Heart left ventricle (tissue), 13 donors: ENCODE results near the gene SPDYE3.
"Not testable (repeated sequence)": the region's sequence is repeated elsewhere in the genome, so short reads cannot be mapped to it uniquely, and the experiment has no call there.

Experiments used
- CTCF ChIP-seq, 12 donors: fragments of 200-600 bp; sonication (generic) in 4 of 12; IDR thresholded peaks; one replicate each; pipeline versions ENCODE4 v1.5.0 to v1.8.0; 2018 to 2022; ENCODE audit warnings: antibody characterized with exemption in 12 of 12, mild to moderate bottlenecking in 5 of 12
- POLR2A ChIP-seq, 2 donors: fragments of 450-650 bp; IDR thresholded peaks; one replicate each; pipeline ENCODE4 v1.6.1; 2017; ENCODE audit warnings: antibody characterized with exemption in 2 of 2, mild to moderate bottlenecking in 2 of 2, moderate library complexity in 2 of 2
- donor health status: ischemic (EF 13 %, LVEDD 7.1; RV severe dilation, severe dysfunction).
- donor health status: DM: no; HTN: yes; CAD: no.
- donor health status: DM: no; HTN: no; CAD: no.
- donor health status: ischemic (EF 25% LVEDD 6.9; RV normal size, moderate dysfunction).
- donor health status: ischemic (EF 25% LVEDD 5.7; RV mildly dilated, moderate dysfunction).
- donor health status: ischemic (EF 35%, LVEDD 5.7; RV mildly dilated, moderate dysfunction).
- donor health status: nonischemic (EF 11% LVEDD 7.7; RV severe dilation, severe dysfunction).
- donor health status: DM: yes; HTN: yes; CAD: no.
- donor health status: PGD.
- donor health status: ischemic (EF 29% LVEDD 5.4; RV normal size, mild dysfunction).
- donor health status: nonischemic (EF 23%, LVEDD 6.1; RV moderate dilation, normal function).

DNA sequence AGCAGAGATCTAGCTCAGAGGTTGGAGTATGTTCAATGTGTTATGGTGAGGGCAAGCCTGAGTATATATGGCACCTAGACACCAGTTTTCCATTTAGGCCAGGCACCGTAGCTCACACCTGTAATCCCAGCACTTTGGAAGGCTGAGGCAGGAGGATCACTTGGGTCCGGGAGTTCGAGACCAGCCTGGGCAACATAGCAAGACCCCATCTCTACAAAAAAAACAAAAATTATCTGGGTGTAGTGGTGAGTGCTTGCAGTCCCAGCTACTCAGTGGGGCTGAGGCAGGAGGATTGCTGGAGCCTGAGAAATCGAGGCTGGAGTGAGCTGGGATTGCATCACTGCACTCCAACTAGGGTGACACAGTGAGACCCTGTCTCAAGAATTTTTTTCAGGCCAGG is 44.6 kb upstream of the SPDYE3 start:
- not testable (repeated sequence) for TF ChIP-seq CTCF, POLR2A (IDR thresholded peaks at IDR 0.05)
